ENCODE results near the gene GLI2.

Gene GLI2

DNA sequence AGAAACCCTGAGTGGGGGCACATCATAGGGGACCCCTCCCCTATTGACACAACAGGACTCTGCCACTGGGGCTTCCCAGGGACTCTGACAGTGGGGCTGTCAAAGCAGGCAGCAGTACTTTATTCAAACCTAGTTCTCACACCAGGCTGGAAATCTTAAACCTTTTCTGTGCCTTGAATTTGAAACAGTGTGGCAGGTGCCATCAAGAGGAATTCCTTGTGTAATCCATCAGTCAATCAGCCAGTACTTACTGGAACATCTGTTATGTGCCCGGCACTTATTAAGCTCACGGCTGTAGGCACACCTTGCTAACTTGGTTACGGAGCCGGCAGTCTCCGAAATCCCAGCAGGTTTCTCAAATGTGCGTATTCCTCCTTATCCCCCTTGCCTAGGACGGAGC lies 12.0 kb downstream of the GLI2 start:
- Histone ChIP-seq H3K9ac (ENCODE audit: low read depth, low read length, poor library complexity, severe bottlenecking) (no peak overlapping the region), H3K79me2 (ENCODE audit: insufficient read depth, low read length) (no peaks in the 10 kb centered on the region), H3K9me3 (ENCODE audit: insufficient read depth, low read depth, low read length) (no peaks in the 10 kb centered on the region), H3K36me3 (ENCODE audit: insufficient read depth, low read length) (no peaks in the 10 kb centered on the region), H4K20me1 (ENCODE audit: insufficient read depth, low read length, poor library complexity, severe bottlenecking) (no peaks in the 10 kb centered on the region), H3K4me3 (ENCODE audit: low read length, poor library complexity, severe bottlenecking) (no peak overlapping the region), H2AFZ (ENCODE audit: low read length) (no peak overlapping the region), H3F3A (ENCODE audit: low read depth) (no peaks in the 10 kb centered on the region), H3K9me2 (replicated peaks; ENCODE audit: low read depth, low read length) (no peaks in the 10 kb centered on the region), H3K4me2 (ENCODE audit: low read depth, low read length, poor library complexity, severe bottlenecking) (no peak overlapping the region), H3K4me1 (ENCODE audit: insufficient read depth, low read length, poor library complexity, severe bottlenecking) (no peaks in the 10 kb centered on the region), H3K27me3 (ENCODE audit: insufficient read depth, low read length, poor library complexity, severe bottlenecking) (no peaks in the 10 kb centered on the region)
- TF ChIP-seq EZH2phosphoT487 (IDR thresholded peaks at IDR 0.05; ENCODE audit: borderline replicate concordance): no peak
- TF ChIP-seq, protein P1, sequence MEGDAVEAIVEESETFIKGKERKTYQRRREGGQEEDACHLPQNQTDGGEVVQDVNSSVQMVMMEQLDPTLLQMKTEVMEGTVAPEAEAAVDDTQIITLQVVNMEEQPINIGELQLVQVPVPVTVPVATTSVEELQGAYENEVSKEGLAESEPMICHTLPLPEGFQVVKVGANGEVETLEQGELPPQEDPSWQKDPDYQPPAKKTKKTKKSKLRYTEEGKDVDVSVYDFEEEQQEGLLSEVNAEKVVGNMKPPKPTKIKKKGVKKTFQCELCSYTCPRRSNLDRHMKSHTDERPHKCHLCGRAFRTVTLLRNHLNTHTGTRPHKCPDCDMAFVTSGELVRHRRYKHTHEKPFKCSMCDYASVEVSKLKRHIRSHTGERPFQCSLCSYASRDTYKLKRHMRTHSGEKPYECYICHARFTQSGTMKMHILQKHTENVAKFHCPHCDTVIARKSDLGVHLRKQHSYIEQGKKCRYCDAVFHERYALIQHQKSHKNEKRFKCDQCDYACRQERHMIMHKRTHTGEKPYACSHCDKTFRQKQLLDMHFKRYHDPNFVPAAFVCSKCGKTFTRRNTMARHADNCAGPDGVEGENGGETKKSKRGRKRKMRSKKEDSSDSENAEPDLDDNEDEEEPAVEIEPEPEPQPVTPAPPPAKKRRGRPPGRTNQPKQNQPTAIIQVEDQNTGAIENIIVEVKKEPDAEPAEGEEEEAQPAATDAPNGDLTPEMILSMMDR (conservative IDR thresholded peaks at IDR 0.05; ENCODE audit: low read length): no peak

DNA sequence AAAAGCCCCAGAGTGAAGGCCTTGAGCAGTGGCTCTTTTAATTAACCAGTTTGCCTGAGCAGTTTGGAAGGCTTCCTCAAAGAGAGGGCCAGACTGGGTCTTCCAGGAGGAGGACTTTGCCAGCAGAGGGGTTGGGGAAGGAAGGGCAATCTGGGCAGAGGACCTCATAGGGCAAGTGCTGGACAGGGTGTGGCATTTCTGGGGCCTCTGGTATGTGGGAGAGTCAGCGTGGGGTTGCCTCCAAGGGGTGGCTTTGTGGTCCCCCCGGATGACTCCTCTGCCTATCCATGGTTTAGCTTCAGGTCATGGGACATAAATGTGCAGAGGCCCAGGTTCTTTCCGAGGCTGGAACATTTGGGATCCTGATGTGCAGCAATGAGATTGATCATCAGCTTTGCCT lies 12.6 kb downstream of the GLI2 start:
- H3K27me3 ChIP-seq (ENCODE audit: insufficient read depth, low read length, poor library complexity, severe bottlenecking): no peaks in the 10 kb centered on the region
- TF ChIP-seq EZH2phosphoT487 (IDR thresholded peaks at IDR 0.05; ENCODE audit: borderline replicate concordance): no peak
- TF ChIP-seq, protein P1 (conservative IDR thresholded peaks at IDR 0.05; ENCODE audit: low read length): no peak
- H3K4me1 ChIP-seq (ENCODE audit: insufficient read depth, low read length, poor library complexity, severe bottlenecking): no peaks in the 10 kb centered on the region
- H3K9me3 ChIP-seq (ENCODE audit: insufficient read depth, low read depth, low read length): no peaks in the 10 kb centered on the region
- H3K4me3 ChIP-seq (ENCODE audit: low read length, poor library complexity, severe bottlenecking): no peak overlapping the region
- H3K36me3 ChIP-seq (ENCODE audit: insufficient read depth, low read length): no peaks in the 10 kb centered on the region
- H4K20me1 ChIP-seq (ENCODE audit: insufficient read depth, low read length, poor library complexity, severe bottlenecking): no peaks in the 10 kb centered on the region
- no peaks in the 10 kb centered on the region for H3F3A ChIP-seq (ENCODE audit: low read depth)
- H3K9ac ChIP-seq (ENCODE audit: low read depth, low read length, poor library complexity, severe bottlenecking): no peak overlapping the region
- no peaks in the 10 kb centered on the region for H3K79me2 ChIP-seq (ENCODE audit: insufficient read depth, low read length)
- H3K9me2 ChIP-seq (replicated peaks; ENCODE audit: low read depth, low read length): no peaks in the 10 kb centered on the region
- no peak overlapping the region for H2AFZ ChIP-seq (ENCODE audit: low read length)
- H3K4me2 ChIP-seq (ENCODE audit: low read depth, low read length, poor library complexity, severe bottlenecking): no peak overlapping the region

DNA sequence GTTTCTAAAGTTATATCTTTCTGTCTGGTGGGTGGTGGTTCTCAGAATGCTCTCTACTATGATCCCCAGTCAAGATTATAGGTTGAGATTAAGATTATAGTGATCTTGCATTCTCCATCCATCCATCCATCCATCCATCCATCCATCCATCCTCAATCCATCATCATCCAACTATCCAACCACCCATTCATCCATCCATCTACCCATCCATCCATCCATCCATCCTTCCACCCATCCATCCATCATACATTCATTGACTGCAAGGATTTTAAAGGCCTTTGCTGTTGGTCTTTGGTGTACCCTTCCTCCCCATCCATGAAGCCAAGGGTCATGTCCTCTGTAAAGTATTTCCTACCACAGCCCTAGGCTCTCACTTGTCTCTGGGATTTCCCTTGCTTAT lies 13.1 kb downstream of the GLI2 start:
- Histone ChIP-seq H3K9ac (ENCODE audit: low read depth, low read length, poor library complexity, severe bottlenecking) (no peak overlapping the region), H3F3A (ENCODE audit: low read depth) (no peaks in the 10 kb centered on the region), H3K4me2 (ENCODE audit: low read depth, low read length, poor library complexity, severe bottlenecking) (no peak overlapping the region), H3K4me1 (ENCODE audit: insufficient read depth, low read length, poor library complexity, severe bottlenecking) (no peaks in the 10 kb centered on the region), H3K79me2 (ENCODE audit: insufficient read depth, low read length) (no peaks in the 10 kb centered on the region), H3K4me3 (ENCODE audit: low read length, poor library complexity, severe bottlenecking) (no peak overlapping the region), H4K20me1 (ENCODE audit: insufficient read depth, low read length, poor library complexity, severe bottlenecking) (no peaks in the 10 kb centered on the region), H2AFZ (ENCODE audit: low read length) (no peak overlapping the region), H3K36me3 (ENCODE audit: insufficient read depth, low read length) (no peaks in the 10 kb centered on the region), H3K27me3 (ENCODE audit: insufficient read depth, low read length, poor library complexity, severe bottlenecking) (no peaks in the 10 kb centered on the region), H3K9me3 (ENCODE audit: insufficient read depth, low read depth, low read length) (no peaks in the 10 kb centered on the region), H3K9me2 (replicated peaks; ENCODE audit: low read depth, low read length) (no peaks in the 10 kb centered on the region)
- TF ChIP-seq, protein P1 (conservative IDR thresholded peaks at IDR 0.05; ENCODE audit: low read length): no peak
- TF ChIP-seq EZH2phosphoT487 (IDR thresholded peaks at IDR 0.05; ENCODE audit: borderline replicate concordance): no peak

Data from Loucy (cell line).